ENCODE data around the gene MAN1A2.

MAN1A2 gene

DNA sequence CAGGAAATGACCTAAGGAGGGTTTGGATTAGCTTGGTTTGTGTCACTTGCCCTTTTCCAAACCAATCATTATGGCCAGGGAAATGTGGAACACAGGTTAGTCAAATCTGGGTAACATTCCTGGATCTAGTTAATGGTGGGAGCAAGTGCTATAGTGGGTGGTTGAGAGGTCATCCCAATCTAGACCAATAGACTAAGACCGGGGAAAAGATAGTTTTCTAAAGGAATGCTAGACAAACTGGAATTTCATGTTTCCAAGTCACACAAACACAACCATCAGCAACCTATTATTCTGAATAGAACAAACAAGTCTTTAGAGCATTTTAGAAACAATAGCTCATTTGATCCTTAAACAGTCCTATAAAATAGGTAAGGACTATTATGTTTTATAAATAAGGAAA, 4.3 kb upstream of the MAN1A2 start:
- DNase-seq, result no peak

DNA sequence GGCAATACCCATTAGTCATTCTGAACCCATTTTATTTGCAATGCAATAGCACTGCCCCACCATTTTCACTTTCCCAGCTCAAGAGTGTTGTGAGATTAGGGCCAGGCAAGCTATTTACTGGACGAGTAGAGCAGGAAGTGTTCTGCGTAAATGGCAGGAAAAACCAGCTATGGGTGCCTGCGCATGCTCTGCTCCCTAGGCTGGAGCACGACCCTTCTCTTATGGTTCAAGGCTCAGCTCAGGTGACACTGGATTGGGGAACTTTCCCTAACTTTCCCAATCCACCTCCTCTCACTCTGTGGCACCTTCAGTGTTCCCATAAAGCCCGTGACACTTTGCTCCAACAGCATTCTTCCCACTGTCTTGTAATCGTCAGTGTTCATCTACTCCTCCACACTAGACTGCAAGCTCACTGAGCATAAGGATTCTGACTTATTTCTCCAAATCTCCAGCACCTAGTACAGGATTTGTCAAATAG, 3.6 kb upstream of the MAN1A2 start:
- DNase-seq, result no peak

DNA sequence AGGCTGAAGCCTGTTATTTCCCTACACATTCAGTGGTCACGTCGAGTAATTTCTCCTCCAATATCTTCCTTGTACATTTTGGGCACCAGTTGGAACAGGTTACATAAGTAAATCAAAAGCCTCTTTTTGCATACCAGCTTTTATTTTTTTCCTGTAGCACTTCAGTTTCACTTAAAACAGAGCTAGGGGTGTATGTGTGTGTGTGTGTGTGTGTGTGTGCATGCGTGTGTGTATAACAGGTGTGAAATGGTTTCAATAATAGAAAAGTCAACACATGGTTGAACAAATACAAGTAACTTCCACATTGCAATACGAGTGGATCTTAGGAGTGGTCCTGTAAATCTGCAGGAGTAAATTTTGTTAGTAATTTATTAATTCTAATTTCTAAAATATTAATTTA, 3.0 kb upstream of the MAN1A2 start:
- DNase-seq, result no peak

DNA sequence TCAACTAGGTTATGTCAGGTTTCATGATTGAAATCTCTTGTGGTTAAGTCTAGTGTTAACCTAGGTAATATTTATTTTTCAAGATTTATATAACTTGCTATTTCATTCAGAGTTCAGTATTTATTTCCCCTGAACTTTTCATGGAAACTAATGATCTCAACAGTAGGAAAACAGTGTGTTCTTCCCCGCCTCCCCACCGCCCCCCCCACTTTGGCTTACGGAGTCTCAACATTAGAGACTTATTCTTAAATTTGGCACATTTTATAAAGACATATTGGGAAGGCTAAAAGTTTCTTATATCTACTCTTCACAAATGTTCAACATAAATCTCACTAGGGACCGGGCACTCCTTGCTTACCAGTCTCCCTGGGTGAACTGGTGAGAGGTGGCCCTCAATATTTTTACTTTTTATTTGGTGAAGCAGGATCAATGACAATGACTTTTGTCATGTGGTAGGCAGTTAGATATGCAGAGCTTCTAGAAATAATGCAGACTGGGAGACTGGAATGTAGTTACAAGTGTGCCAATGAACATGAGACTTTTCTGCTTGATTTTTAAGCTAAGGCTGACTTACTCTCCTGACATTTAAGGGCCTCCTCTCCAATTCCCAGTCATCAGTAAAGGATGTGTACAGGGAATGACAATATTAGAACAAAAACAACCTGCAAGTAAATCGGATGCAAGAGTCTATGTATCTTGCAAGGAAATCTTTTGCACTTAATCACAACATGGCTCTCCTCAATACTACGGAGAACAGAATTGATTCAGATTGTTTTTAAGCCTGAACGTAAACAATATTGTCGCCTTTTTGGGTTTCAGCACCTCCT, 1.7 kb upstream of the MAN1A2 start:
- DNase-seq, result peak; percentile 22

DNA sequence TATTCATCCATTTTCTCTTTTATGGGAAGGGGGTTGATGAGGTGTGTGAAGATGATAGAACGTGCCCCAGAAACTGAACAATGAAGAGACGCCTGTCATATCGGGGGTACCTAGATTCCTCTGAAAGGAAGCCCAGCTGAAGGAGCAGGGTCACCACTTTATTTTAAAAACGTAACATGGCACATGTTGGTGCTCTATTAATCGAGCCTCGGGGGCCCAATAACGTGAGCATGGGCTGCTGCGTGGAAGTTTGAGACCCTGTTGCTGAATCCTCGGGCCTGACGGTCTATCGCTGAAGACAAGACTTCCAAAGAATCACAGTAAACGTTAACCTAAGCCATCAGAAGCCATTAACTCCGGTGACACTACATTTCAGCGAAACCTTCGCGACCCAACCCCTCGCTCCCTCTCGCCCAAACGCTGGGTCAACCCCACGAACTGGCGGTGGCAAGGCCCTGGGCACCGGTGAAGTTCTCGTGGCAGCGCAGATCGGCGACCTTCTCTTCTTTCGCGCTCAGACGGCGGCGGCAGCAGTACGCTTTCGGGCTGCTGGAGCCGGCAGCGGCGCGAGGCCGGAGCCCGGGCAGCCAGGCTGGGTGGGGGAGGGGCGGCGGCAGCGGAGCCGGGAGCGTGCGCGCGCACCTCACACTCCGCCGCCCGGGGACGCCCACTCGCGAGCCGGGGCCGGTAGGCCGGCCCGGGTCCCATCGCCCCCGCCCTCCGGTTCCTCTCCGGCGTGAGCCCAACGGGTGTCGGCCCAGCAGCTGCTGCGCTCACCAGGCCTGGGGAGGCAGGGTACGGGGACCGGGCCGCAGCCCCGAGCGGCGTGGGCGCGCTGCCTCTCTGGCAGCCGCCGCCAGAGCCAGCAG, 838 bp upstream of the MAN1A2 start:
- DNase-seq, result peak; percentile 84

DNA sequence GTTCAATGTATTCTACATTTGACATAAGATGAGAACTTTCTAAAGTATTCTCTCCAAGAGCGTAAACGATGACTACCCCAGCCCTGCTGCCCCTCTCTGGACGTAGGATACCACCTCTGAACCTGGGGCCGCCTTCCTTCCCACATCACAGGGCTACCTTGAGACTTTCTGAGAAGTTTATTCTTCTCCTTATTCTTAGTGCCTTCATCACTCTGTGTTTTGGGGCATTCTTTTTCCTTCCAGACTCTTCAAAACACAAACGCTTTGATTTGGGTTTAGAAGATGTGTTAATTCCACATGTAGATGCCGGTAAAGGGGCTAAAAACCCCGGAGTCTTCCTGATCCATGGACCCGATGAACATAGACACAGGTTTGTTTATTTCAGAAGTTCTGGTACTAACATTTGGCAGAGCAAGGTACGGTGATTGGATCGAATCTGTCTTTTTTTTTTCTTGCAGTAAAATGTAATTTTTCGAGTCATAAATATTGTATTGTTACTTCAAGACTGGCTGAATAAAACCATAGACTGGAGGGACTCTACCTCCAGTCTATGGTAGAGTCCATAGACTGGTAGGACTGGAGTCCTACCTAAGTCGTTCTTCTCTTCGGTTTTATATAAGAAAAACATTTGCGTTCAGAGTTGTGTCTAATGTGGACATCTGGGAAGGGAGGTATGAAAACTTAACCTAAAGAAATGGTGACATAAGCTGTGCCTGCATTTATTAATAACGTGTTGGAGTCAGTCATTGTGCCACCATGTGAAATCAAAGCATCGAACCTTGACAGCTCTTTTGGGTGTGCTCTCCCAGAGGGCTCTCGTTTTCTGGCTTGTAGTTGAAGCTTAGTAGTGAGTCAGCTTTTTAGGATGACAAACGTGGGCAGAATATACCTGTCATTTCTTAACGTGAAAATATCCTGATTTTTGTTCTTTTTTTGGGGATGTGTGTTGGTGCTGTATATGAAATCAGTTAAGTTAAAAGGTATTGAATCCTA, 1.2 kb downstream of the MAN1A2 start:
- DNase-seq, result no peak

DNA sequence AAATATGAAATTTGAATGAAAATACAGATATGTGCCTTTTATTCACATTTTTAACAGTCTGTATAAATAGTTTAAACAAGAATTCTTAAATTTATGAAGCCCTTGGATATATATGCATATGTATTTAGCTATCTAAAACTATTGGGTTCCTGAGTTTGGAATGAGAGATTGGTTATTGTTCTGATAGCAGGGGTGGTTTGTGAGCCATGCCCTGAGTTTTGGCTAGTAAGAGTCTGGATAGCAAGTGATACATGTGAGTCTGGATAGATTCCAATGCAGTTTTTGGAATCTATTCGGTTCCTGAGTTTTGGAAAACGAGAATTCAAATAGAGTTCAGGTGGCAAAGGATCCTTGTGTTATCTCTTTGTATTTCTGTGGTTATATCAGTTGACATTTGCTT, 2.8 kb downstream of the MAN1A2 start:
- no peak for DNase-seq

DNA sequence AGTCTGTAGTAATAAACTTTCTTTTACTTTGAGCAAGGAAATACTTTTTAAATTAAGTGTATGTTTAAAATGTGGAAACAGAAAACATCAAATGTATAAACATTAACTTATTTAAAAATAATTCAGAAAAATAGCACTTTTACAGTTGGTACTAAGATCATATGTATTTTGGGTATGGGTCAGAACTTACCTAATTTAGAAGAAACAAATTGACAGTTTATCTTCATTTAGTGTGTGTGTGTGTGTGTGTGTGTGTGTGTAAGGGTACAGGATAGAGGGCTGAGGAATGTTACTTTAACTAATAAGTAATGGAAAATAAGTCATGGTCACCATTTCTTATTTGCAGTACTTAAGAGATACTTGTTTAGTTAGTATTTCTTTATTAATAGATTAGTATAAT, 3.3 kb downstream of the MAN1A2 start:
- no peak for DNase-seq

DNA sequence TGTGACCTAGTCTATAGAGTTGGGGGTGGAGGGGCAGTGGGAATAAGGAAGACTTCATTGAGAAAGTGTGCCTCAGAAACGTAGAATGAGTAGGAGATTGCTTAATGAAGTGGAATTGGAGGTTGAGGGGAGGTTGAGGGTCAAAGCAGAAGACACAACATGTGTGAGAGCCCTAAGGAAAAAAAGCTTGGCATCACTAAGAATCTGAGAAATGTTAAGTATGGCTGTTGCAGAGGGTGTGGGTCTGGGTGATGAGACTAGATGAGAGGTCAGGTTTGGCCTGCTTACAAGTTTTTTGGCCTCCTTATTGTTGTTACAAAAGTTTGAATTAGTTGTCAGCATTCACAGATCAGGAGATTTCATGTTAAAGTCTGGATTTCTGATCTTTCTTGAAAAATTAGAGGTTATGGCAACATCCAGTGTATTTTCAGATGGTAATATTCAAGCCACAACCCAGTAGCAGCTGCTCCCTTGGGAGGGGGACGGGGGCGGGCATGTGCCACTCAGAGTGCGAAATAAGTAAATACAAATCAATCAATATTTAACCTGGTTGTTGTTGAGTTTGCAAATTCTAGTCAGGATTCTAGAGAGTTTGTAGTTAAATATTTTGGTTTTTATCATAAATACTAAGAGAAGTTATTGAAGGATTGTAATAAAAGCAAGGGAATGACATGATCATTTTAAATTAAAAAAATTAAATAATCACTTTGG, 4.3 kb downstream of the MAN1A2 start:
- peak; percentile 74 for DNase-seq

DNA sequence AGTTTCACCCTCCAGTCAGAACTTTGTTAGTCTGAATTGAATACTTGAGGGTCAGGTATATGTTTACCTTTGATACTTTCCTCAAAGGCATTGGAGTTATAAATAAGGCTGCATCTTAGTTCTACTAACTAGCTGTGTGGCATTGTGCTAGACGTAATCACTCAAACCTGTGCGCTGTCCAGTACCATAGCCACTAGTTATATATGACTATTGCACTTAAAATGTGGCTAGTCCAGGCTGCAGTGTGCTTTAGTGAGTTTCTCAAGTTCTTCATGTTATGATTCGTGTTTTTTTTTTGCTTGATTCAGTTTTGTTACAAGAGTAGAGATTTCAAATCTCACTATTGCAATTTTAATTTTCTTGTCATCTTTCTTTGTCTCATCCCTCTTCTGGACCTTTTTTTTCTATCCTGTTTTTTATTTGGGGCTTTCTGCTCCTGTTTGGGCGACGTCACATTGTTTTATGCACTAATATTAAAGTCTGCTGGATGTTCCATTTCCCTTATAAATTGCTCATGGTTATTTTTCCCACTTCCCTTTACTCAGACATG, 5.7 kb downstream of the MAN1A2 start:
- peak; percentile 13 for DNase-seq

DNA sequence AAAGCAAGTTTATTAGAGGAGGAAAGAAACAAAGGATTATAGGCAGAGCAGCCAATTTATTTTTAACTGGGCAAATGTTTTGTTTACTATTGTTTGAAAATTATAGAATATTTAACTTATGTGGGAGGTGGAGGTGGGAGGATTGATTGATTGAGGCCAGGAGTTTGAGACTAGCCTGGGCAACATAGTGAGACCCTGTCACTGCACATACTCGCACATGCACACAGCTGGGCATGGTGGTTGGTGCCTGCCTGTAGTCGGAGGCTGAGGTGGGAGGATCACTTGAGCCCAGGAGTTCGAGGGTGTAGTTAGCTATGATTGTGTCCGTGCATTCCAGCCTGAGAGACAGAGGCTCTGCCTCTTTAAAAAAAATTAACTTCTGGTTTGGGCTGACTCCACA, 6.7 kb downstream of the MAN1A2 start:
- no peak for DNase-seq

DNA sequence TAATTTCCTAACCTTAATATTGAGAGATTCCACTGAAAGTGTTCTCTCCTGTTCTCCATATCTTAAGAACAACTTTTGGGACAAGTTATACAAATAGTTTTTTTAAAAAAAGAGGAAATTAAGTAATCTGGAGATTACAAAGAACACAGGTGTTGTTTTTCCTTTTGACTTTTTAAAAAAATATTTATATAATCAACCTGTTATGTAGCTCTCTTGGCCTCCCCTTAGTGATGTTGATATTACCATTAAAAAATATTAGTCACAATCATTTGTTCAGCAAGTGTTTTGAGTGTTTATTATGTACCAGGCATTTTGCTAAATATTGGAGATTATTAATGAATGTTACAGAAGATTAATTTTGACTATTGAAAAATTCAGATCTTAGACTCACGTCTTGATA, 8.1 kb downstream of the MAN1A2 start:
- DNase-seq, result no peak

DNA sequence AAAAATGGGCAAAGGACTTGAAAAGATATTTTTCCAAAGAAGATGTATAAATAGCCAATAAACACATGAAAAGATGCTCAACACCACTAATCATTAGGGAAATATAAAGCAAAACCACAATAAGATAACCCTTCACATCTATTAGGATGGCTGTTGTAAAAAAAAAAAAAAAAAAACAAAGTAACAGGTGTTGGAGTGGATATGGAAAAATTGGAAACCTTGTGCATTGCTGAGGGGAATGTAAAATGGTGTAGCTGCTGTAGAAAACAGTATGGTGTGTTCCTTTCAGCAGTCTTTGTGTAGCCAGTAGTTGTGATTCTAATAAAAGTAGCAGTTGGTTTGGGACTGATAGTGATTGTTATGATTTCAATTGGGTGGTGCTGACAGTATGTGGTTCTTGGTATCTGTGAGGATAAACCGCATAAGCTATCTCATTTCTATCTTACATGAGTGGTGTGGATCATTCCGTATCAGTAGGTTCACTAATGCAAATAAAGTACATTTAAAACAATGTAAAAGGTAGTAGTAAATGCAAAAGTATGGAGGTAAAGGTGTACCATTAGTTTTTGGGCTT, 19.9 kb downstream of the MAN1A2 start:
- DNase-seq, result no peak

DNA sequence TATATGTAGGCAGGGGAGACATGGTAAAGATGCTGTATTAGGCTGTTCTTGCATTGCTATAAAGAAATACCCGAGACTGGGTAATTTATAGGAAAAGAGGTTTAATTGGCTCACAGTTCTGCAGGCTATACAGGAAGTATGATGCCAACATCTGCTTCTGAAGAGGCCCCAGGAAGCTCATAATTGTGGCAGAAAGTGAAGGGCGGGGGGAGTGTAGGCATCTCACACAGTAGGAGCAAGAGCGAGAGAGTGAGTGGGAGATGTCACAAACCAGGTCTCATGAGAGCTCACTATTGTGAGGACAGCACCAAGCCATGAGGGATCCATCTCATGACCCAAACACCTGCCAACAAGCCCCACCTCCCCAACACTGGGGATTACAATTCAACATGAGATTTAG, 21.1 kb downstream of the MAN1A2 start:
- no peak for DNase-seq

DNA sequence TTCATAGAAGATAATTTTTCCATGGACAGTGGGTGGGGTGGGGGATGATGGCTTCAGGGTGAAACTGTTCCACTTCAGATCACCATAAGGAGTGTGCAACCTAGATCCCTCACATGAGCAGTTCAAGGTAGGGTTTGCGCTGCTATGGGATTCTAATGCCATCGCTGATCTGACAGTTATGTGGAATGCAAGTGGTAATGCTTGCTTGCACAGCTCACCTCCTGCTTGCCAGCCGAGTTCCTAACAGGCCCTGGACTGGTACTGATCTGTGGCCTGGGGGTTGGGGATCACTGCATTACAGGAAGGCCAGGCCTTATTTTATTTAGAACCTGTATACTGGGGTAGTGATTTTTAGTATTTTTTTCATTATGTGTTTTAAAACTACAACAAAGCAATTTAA, 22.0 kb downstream of the MAN1A2 start:
- DNase-seq, result no peak

DNA sequence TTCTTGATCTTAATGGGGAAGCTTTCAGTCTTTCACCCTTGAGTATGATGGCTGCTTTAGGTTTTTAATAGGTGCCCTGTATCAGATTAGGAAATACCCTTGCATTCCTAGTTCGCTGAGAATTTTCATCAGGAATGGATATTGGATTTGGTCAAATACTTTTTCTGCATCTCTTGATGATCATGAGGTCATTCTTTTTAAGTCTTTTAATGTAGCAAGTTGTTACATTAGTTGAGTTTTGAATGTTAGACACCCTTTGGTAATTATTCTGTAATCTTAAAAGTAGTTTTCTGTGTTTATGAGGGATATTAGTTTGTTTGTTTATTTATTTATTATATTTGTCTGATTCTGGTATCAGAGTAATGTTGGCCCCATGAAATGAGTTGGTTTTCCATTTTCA, 22.5 kb downstream of the MAN1A2 start:
- no peak for DNase-seq

DNA sequence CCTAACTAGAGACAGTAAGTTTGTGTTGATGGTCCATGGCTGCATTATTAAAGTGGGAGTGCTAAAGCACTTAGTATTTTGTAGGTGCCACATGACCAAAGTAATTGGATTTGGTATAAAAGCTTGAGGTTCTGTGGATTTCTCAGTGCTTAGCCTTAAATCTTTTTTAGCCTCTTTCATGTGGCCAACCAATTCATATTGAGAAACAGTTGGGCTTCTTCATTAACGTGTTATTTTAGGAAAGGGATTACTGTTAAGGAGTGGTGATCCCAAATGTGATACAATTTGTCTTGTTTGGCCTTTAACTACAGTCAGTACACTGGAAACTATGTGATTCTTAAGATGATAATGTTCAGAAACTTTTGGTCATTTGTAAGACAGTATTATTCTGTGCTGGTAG, 25.5 kb downstream of the MAN1A2 start:
- peak; percentile 14 for DNase-seq

DNA sequence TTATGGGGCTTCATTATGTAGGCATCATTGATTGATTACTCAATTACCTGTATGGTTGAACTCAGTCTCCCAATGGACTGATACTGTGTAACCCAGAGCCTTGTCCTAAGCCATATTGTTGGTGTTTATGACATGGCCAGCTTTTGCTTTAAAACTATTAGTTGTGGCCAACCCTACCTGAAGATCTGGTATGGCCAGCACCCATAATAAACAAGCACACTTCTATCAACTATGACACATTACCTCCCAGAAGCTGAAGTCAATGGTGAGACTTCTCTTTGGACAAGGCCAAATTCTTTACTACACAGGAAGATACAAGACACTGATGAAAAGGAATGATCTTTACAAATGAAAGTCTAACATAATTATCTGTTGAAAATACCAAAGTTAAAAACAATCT, 28.8 kb downstream of the MAN1A2 start:
- DNase-seq, result no peak

DNA sequence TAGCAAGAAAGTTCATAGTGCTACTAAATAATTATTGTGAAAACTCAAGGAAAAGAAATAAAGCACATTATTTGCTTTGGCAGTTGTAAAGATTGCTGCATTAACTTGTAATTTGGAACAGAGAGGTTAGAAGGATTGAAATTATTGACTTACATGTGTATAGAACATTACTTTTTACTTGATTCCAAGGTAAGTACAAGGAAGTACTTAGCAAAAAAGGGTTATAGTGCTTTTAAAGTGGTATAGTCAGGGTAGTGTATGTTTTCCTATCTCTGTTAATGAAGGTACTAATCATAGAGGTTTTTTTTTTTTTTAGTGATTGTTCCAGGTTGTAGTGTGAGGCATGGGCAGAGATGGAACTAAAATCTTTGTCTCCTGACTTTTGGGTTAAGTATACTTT, 29.4 kb downstream of the MAN1A2 start:
- no peak for DNase-seq

DNA sequence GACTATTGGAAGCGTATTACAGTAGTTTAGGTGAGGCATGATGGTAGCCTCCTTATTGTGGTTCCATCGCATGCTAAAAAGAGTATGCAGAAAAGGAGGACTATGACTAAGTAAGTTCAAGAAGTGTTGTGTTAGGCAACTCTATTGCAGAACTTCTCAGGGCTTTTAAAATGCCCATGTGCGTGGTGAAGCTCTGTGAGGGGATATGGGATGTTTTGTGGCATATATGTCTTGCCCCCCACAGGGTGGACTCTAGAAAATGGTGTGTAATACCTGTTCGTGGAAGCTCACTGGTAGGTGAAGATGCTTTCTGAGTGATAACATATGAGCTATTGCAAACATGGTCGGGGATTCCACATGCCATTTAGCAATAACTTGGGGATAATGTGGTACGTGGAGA, 31.7 kb downstream of the MAN1A2 start:
- DNase-seq, result no peak

DNA sequence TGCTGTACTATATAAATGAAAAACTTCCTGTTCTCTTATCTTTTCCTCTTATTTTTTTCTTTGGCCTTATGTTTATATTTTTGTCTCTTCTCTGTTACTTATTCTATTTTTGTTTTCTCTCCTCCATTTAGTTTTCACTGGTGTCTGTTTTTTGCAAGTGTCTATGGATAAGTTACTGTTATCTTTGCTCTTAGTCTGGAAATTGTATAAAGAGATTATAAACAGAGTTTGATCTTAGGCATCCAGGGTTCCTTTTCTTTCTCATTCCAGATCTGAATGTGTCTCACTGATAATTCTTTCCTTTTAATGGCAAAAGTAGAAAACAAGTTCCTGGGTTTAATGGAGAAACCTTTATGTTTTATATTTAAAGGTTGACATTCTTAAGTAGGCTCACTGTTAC, 34.5 kb downstream of the MAN1A2 start:
- no peak for DNase-seq
